Chondrocyte (in vitro differentiated cells): ENCODE measurements around the gene TERF2IP. TPM values are rescaled to one million over a fixed set of nuclear protein-coding genes. Genes with fewer than 3 reads are reported as not detected.

ENCODE experiments used
- DNase-seq: peaks from one replicate; pipeline ENCODE4 v3.0.0; 2021; ENCODE audit warnings: mixed read lengths, low spot score
- H3K27ac Mint-ChIP-seq: one replicate; pipeline ENCODE4 v1.8.0; 2021; ENCODE audit warnings: mild to moderate bottlenecking, moderate library complexity, mixed read lengths; ENCODE audit not compliant: unreplicated experiment
- H3K27me3 Mint-ChIP-seq: 2 replicates; pipeline ENCODE4 v1.8.0; 2021; ENCODE audit warnings: low read depth, mixed read lengths
- H3K36me3 Mint-ChIP-seq: 2 replicates; pipeline ENCODE4 v1.8.0; 2021; ENCODE audit warnings: low read depth, mixed read lengths
- H3K4me1 Mint-ChIP-seq: 2 replicates; pipeline ENCODE4 v1.8.0; 2021; ENCODE audit warnings: low read depth, mild to moderate bottlenecking, mixed read lengths
- H3K4me3 Mint-ChIP-seq: one replicate; pipeline ENCODE4 v1.8.0; 2021; ENCODE audit warnings: mild to moderate bottlenecking, moderate library complexity, mixed read lengths; ENCODE audit not compliant: unreplicated experiment
- H3K9me3 Mint-ChIP-seq: 2 replicates; pipeline ENCODE4 v1.8.0; 2021; ENCODE audit warnings: low read depth, mixed read lengths
- total RNA-seq: library from RNA; stranded (reverse); gene quantifications from 3 replicates; pipeline ENCODE4 v1.2.1, GENCODE V29; 2021
- TF ChIP-seq, protein P1 (sequence below): fragments of 200-600 bp; sonication (generic); IDR thresholded peaks from 2 replicates; pipeline ENCODE4 v1.5.0; 2021; ENCODE audit warnings: antibody characterized with exemption, mild to moderate bottlenecking, moderate library complexity

TERF2IP gene
- total RNA-seq, 1 donor from 2014 or later = 62.8 TPM

DNA sequence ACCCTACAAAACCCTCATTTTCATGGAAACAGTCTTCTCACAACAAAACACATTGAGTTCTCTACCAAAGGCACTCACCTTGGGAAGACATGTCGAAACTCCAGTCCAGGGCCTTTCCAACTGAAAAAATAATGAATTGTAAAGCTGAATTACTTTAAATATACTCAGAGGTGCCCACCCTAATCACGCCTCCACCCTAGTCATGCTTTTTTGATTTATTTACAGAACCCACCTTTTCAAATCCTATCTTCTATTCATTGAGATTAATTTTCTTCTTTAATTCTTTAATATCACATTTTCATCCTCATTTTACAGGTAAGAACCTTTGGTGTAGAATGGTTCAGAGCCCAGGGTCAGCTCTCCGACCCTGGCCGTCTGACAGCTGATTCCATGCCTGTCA lies 29.3 kb downstream of the TERF2IP start, which contains the start of gene CPHXL2:
Gene CPHXL2 (minus strand): TSS at position 101 of the 400 bp plus-strand sequence. CDS start 10 bp downstream, at position 91.
- no peaks in the 10 kb centered on the region for H3K4me1 Mint-ChIP-seq
- H3K27ac Mint-ChIP-seq = no peak within 1 kb of the TSS
- H3K9me3 Mint-ChIP-seq = no peaks in the 10 kb centered on the region
- TF ChIP-seq, protein P1, sequence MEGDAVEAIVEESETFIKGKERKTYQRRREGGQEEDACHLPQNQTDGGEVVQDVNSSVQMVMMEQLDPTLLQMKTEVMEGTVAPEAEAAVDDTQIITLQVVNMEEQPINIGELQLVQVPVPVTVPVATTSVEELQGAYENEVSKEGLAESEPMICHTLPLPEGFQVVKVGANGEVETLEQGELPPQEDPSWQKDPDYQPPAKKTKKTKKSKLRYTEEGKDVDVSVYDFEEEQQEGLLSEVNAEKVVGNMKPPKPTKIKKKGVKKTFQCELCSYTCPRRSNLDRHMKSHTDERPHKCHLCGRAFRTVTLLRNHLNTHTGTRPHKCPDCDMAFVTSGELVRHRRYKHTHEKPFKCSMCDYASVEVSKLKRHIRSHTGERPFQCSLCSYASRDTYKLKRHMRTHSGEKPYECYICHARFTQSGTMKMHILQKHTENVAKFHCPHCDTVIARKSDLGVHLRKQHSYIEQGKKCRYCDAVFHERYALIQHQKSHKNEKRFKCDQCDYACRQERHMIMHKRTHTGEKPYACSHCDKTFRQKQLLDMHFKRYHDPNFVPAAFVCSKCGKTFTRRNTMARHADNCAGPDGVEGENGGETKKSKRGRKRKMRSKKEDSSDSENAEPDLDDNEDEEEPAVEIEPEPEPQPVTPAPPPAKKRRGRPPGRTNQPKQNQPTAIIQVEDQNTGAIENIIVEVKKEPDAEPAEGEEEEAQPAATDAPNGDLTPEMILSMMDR = no peak
- no peak for DNase-seq
- H3K36me3 Mint-ChIP-seq = no peaks in the 10 kb centered on the region
- no peak within 1 kb of the TSS for H3K4me3 Mint-ChIP-seq
- H3K27me3 Mint-ChIP-seq = no peaks in the 10 kb centered on the region

DNA sequence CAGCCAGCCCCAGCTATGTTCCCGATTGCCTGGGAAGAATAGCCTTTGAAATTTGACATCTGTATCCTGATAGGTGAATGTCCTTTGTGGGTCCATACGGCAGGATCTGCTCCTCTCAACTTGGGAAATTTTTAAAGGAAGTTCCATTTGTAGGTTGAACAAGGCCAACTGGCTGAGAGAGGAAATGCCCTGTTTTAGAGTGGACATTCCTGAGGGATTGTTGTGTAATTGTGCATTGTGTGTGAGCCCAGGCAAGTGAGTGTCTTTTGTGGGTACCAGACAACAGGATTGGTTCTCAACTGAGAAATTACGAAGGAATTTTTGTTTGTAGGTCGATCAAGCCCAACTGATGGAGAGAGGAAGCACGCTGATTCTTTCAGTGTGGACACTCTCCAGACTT lies 31.8 kb downstream of the TERF2IP start:
- H3K9me3 Mint-ChIP-seq = peaks cover 8% of the 10 kb centered on the region
- H3K27me3 Mint-ChIP-seq = no peaks in the 10 kb centered on the region
- no peaks in the 10 kb centered on the region for H3K36me3 Mint-ChIP-seq
- TF ChIP-seq, protein P1 = no peak
- H3K27ac Mint-ChIP-seq = no peak overlapping the region
- H3K4me3 Mint-ChIP-seq = no peak overlapping the region
- DNase-seq = no peak
- no peaks in the 10 kb centered on the region for H3K4me1 Mint-ChIP-seq

DNA sequence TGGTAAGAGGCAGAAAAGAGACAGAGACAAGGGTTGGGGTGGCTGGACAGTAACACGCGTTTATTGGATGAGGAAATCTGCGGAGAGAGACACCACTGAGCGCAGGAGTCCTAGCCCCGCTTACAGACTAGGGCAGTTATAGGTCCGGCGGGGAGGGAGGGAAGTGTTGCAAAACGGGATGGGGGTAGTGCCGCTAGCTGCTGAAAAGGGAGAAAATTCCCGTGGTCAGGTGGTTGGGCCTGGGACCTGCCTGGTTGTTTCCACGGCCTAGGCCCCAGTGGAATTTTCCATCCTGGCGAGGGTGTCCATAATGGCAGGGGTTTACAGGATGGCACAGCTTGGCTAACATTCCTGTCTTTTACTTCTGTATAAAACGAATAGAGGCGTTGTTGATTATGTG lies 34.7 kb downstream of the TERF2IP start:
- no peak overlapping the region for H3K4me3 Mint-ChIP-seq
- no peak overlapping the region for H3K27ac Mint-ChIP-seq
- TF ChIP-seq, protein P1 = no peak
- no peaks in the 10 kb centered on the region for H3K4me1 Mint-ChIP-seq
- no peaks in the 10 kb centered on the region for H3K36me3 Mint-ChIP-seq
- H3K9me3 Mint-ChIP-seq = peaks cover 10% of the 10 kb centered on the region
- H3K27me3 Mint-ChIP-seq = no peaks in the 10 kb centered on the region
- no peak for DNase-seq

DNA sequence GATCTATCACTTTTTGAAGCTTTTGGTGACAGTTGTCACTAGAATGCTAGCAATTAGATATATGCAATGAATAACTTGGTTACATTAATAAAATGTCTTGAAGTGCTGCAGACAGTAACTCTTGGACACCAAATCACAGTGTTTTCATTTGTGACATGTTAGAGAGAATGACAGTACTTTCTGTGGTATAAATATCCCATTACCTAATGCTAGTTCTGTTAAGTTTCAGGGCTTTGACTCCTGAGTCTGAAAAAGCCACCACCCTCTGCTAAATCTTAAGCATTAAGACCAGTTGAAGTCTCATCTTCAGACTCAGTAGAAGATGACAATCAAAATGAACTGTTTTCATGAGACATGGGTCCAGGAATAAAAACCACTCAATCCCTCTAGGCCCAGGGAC lies 39.8 kb downstream of the TERF2IP start:
- H3K9me3 Mint-ChIP-seq = peaks cover 10% of the 10 kb centered on the region
- DNase-seq = no peak
- no peaks in the 10 kb centered on the region for H3K27me3 Mint-ChIP-seq
- no peaks in the 10 kb centered on the region for H3K36me3 Mint-ChIP-seq
- no peaks in the 10 kb centered on the region for H3K4me1 Mint-ChIP-seq
- TF ChIP-seq, protein P1 = no peak
- no peak overlapping the region for H3K27ac Mint-ChIP-seq
- H3K4me3 Mint-ChIP-seq = no peak overlapping the region

DNA sequence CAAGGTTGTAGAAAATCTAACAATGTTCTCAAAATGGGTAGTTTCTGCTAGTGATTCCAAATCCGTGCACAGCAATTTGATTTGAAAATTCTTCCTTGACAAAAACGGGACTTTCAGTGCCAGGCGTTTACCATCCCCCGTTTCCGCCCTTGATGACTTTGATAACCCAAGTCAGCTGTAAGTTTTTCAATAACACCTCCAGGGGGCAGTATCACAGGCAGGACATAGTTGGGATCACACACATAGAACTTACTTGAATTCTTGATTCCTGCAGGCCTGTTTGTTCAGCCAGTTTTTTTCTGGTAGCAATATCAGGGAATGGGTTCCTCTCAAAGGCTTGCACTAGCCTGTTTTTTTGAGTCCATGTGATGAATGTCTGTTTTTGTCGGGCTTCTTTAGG lies 48.1 kb downstream of the TERF2IP start:
- Mint-ChIP-seq H3K9me3 (no peaks in the 10 kb centered on the region), H3K27ac (no peak overlapping the region), H3K36me3 (no peaks in the 10 kb centered on the region), H3K4me1 (no peaks in the 10 kb centered on the region), H3K27me3 (no peaks in the 10 kb centered on the region), H3K4me3 (no peak overlapping the region)
- TF ChIP-seq, protein P1 = peak; percentile 32
- DNase-seq = no peak
